SK-N-MC (cell line): ENCODE results near the gene TMPRSS3.

Experiments
- EZH2 ChIP-seq: fragments of 200-600 bp; sonication (generic); IDR thresholded peaks from one replicate; pipeline ENCODE4 v1.6.1; 2017; ENCODE audit warnings: antibody characterized with exemption
- FOXP2 ChIP-seq: optimal IDR thresholded peaks from 2 replicates; pipeline ENCODE3; 2011; ENCODE audit warnings: mild to moderate bottlenecking, moderate library complexity; ENCODE audit not compliant: insufficient read depth; ENCODE audit errors: extremely low read length, control extremely low read depth
- POLR2AphosphoS5 ChIP-seq: IDR thresholded peaks from 2 replicates; pipeline ENCODE4 v1.6.1; 2012; ENCODE audit warnings: mild to moderate bottlenecking, low read depth, low read length, borderline replicate concordance

DNA sequence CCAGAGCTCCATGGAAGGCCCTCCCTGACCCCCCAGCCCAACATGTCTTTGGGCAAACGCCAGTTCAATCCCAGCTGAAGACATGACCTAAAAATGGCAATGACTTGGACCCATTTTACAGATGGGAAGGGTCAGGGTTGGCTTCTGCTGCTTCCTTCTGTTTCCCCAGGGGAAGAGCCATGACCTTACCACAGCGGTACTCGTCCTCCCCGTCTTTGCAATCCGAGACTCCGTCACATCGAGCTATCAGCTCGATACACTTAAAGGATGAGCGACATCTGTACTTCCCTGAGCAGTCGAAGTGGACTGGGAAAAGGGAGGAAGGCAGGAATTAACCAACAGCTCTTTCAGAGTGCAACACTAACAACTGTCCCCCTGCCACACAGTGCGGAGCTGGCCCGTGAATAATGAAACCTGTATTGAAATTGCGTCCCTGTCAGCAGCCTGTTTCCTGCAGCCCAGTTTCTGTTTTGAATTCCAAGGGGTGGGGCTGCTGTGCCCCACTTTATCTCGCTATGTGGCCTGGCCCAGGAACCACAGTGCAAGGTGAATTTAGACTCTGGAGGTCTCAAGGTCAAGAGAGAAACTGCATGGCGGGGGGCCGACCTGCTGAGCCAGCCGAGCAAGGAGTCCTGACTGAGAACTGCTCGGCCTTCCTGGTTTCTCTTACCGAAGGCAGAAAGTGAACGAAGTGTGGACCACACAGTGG lies 7.0 kb downstream of the TMPRSS3 start:
- TF ChIP-seq POLR2AphosphoS5 (no peak), EZH2 (no peak), FOXP2 (no peak)
